ENCODE results near the gene ZDHHC17.

GRCh38 chr12:76878899-76879709 is 115.2 kb downstream of the ZDHHC17 start, which contains the start of gene CSRP2:
- TF ChIP-seq POLR2AphosphoS5 (IDR thresholded peaks at IDR 0.05) (peak; percentile 70 to 96 (median 80)), EP300 (IDR thresholded peaks at IDR 0.05) (peak in 1 of 4 donors; percentile 2), CTCF (IDR thresholded peaks at IDR 0.05) (peak in 1 of 4 experiments; percentile 15)

All from sigmoid colon (tissue), 4 donors.